HG03280 (cell line): ENCODE results near the gene SLC34A2.
"Not testable (repeated sequence)": the region's sequence is repeated elsewhere in the genome, so short reads cannot be mapped to it uniquely, and the experiment has no call there.

Source experiments
- ATAC-seq: cut with Tn5 transposase; IDR thresholded peaks from one replicate; pipeline ENCODE4 v1.9.1; 2021; ENCODE audit warnings: mild to moderate bottlenecking, moderate library complexity; ENCODE audit not compliant: unreplicated experiment

SLC34A2 gene

GRCh38 chr4:25658777-25659176, 3.1 kb downstream of the SLC34A2 start:
- ATAC-seq = no peak

GRCh38 chr4:25661441-25661840, 5.8 kb downstream of the SLC34A2 start:
- ATAC-seq = not testable (repeated sequence)

GRCh38 chr4:25662306-25662705, 6.7 kb downstream of the SLC34A2 start:
- no peak for ATAC-seq

- ATAC-seq = no peak
Observed at GRCh38 chr4:25663781-25664180, 8.1 kb downstream of the SLC34A2 start.

GRCh38 chr4:25666031-25666630, 10.5 kb downstream of the SLC34A2 start:
- ATAC-seq = no peak

GRCh38 chr4:25667931-25668557, 12.4 kb downstream of the SLC34A2 start:
- no peak for ATAC-seq

- no peak for ATAC-seq
Observed at GRCh38 chr4:25670991-25671390, 15.3 kb downstream of the SLC34A2 start.

- ATAC-seq = no peak
Observed at GRCh38 chr4:25672756-25673155, 17.1 kb downstream of the SLC34A2 start.

GRCh38 chr4:25674386-25674785, 18.7 kb downstream of the SLC34A2 start:
- ATAC-seq = no peak

- no peak for ATAC-seq
Observed at GRCh38 chr4:25676221-25676620, 20.6 kb downstream of the SLC34A2 start.

- ATAC-seq = no peak
Observed at GRCh38 chr4:25677157-25677556, 21.5 kb downstream of the SLC34A2 start.

- no peak for ATAC-seq
Observed at GRCh38 chr4:25677943-25678342, 22.3 kb downstream of the SLC34A2 start.

- no peak for ATAC-seq
Observed at GRCh38 chr4:25687773-25688172, 32.1 kb downstream of the SLC34A2 start.

- ATAC-seq = no peak
Observed at GRCh38 chr4:25694466-25694865, 38.8 kb downstream of the SLC34A2 start.

GRCh38 chr4:25696409-25696808, 40.8 kb downstream of the SLC34A2 start:
- no peak for ATAC-seq

- no peak for ATAC-seq
Observed at GRCh38 chr4:25697516-25697915, 41.9 kb downstream of the SLC34A2 start.

- ATAC-seq = no peak
Observed at GRCh38 chr4:25700661-25701060, 45.0 kb downstream of the SLC34A2 start.

- ATAC-seq = no peak
Observed at GRCh38 chr4:25702848-25703247, 47.2 kb downstream of the SLC34A2 start.

- no peak for ATAC-seq
Observed at GRCh38 chr4:25703731-25704388, 48.2 kb downstream of the SLC34A2 start.

GRCh38 chr4:25704516-25704915, 48.9 kb downstream of the SLC34A2 start:
- no peak for ATAC-seq

GRCh38 chr4:25710637-25711036, 55.0 kb downstream of the SLC34A2 start:
- no peak for ATAC-seq

GRCh38 chr4:25712611-25713010, 57.0 kb downstream of the SLC34A2 start:
- no peak for ATAC-seq
